HPDE6-E6E7 (cell line): Measurements from ENCODE around the gene SLC2A8.

Experiments used
- DNase-seq: peaks from one replicate; pipeline ENCODE4 v3.0.0; 2011; ENCODE audit warnings: missing footprints; ENCODE audit errors: extremely low spot score

Gene SLC2A8

DNA sequence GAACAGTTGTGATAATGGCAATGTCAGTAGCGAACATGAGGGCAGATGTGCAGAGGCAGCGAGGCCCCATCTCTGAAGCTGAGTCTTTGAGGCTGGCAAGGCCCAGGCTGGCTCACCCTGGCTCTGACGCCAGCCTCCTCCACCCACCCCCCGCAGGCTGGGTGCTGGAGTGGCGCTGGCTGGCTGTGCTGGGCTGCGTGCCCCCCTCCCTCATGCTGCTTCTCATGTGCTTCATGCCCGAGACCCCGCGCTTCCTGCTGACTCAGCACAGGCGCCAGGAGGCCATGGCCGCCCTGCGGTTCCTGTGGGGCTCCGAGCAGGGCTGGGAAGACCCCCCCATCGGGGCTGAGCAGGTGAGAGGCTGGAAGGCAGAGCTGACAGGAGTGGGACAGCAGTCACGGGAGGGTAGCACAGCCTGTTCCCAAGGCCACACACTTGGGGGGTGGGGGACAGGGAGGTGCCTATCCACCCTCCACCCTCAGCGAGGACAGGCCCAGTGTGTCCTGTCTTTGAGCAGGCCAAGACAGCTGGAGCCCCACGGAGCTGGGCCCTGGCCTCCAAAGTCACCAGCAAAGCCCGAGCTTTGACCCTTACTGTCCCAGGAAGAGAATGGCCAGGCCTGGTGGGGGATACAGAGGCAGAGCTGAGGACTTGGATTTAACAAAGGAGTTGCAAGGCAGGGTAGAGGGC, 5.6 kb downstream of the SLC2A8 start:
- DNase-seq, result no peak

- DNase-seq, result no peak
Observed at GRCh38 chr9:127403507-127404192, 6.7 kb downstream of the SLC2A8 start.

DNA sequence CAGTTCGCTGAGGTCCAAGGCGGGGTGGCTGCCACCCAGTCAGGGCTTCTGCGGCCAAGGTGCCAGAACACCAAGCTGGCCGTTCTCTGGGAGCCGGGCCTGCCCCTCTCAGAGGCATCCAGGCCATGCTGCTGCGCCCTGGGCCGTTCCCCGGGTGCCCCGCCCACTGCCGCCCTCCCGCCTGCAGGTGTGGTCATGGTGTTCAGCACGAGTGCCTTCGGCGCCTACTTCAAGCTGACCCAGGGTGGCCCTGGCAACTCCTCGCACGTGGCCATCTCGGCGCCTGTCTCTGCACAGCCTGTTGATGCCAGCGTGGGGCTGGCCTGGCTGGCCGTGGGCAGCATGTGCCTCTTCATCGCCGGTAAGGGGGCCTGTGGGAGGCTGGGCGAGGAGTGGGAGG, 7.7 kb downstream of the SLC2A8 start:
- DNase-seq, result no peak

- DNase-seq, result no peak
Observed at GRCh38 chr9:127405344-127406125, 8.6 kb downstream of the SLC2A8 start.

DNA sequence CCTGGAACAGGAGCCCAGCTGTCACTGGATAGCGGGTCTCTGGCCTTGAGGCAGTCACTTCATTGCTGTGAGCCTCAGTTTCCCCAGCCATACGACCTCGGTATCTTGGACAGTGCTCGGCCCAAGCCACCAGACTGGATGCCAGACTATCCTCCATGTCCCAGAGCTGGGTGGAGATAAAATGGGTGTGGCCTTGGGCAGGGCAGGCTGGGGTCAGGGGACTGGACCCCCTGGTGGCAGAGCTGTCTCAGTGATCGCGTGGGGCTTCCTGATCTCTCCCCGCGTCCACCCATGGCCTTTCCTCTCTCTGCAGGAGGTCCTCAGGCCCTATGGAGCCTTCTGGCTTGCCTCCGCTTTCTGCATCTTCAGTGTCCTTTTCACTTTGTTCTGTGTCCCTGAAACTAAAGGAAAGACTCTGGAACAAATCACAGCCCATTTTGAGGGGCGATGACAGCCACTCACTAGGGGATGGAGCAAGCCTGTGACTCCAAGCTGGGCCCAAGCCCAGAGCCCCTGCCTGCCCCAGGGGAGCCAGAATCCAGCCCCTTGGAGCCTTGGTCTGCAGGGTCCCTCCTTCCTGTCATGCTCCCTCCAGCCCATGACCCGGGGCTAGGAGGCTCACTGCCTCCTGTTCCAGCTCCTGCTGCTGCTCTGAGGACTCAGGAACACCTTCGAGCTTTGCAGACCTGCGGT, 10.0 kb downstream of the SLC2A8 start:
- no peak for DNase-seq

- DNase-seq, result no peak
Observed at GRCh38 chr9:127407492-127407843, 10.5 kb downstream of the SLC2A8 start.

DNA sequence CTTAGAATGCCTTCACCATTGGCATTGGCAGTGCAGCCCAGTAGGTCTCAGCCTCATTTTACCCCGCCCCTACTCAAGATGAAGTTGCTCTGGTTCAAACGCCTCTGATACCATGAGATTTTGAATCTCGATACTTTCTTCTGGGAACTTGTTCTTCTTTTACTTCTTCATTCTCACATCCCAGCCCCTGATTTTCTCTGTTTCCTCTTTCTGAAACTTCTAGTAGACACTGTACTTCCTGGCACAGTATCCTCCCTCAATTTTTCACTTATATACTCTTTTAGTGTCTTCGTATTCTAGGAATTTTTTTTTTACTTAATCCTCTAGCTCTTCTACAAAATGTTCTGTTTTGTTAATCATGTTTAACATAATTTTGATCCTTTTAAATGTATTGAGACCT, 14.2 kb downstream of the SLC2A8 start:
- no peak for DNase-seq

GRCh38 chr9:127415141-127415540, 18.2 kb downstream of the SLC2A8 start:
- no peak for DNase-seq

DNA sequence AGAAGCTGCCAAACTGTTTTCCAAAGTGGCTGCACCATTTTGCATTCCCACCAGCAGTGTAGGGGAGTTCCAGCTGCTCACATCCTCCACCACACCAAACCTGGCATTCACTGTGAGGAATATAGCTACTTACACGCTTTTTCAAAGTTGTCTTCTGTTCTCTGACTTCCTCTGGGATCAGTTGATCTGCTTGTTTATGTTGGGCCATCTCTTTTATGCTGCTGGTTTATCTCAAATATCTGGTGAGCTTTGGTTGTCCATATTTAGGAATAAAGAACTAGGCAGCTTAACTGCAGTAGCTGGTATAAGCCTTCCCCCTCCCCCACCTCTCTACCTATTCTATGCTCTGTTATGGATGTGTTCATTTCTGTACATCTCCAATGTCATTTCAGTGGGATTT, 18.7 kb downstream of the SLC2A8 start:
- no peak for DNase-seq

- DNase-seq, result peak; percentile 57
Observed at GRCh38 chr9:127417131-127418036, 20.4 kb downstream of the SLC2A8 start.

- peak; percentile 28 for DNase-seq
Observed at GRCh38 chr9:127418037-127418471, 21.1 kb downstream of the SLC2A8 start.

DNA sequence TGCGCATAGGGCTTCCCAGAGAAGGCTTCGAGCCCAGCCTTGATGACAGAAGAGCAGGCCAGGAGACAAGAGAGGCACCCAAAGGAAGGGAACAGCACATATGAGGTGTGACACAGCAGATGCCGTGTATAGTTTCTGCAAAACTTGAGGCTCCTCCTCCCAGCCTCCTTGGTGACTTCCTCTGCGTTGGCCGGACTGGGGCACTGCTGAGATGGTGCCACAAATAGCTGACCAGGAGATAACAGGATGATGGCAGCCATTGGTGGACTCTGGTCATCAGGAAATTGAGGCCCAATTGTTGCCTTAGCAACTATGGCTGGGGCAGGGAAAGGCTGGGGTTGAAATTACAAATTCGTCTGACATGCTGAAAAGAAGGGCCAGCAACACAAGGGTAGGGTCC, 22.4 kb downstream of the SLC2A8 start:
- DNase-seq, result no peak

DNA sequence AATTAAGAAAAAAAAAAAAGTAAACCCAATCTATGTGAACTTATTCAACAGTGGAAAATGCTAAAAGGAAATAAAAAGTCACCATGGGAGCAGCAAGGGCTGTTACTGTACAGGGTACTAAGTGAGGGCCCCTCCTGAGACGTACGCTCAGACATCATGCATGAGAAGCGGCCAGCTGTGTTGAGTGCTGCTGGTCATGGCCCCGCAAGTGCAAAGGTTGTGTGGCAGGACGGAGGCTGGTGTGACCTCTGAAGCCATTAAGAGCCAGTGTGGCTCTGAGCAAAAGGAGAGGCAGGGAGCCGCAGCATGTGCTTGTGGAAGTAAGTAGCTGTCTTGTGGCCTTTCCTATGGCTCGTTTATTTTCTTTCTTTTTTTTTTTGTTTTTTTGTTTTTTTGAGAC, 24.1 kb downstream of the SLC2A8 start:
- no peak for DNase-seq

GRCh38 chr9:127422133-127422782, 25.3 kb downstream of the SLC2A8 start:
- DNase-seq, result no peak

DNA sequence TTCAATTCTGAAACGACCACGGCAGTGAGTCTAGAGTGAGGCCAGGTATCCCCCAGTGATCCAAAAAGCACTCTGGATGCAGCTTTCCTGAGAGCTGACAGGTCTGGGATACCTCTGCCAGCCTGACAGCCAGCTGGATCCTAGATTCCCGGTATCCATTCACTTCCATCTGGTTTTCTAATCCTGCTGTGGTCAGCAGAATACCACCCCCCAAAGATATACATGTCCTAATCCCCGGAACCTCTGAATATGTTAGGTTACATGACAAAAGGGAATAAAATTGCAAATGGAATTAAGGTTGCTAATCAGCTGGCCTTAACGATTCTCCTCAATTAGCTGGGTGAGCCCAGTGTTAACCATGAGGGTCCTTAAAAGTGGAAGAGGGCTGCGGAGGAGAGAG, 25.8 kb downstream of the SLC2A8 start:
- no peak for DNase-seq

DNA sequence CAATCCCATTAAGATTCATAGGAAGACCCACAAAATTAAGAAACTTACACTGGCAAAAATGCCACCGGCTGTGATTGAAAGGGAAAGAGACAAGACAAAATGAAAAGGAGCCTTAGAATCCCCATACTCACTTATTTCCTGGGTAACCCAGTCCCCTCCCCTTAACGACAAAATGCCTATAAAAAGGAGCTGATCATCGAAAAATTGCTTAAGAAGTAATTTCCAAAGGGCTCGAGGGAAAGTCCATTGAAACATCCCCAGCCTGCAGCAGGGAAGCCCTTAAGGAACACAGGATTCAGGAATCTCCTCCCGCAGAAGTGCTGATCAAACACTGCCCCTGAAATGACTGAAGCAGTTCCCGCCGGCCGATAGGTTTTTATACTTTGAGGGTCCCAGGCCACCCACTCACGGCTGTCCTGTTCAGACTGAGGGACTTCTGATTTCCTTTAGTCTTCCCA, 26.5 kb downstream of the SLC2A8 start:
- no peak for DNase-seq

- peak; percentile 96 for DNase-seq
Observed at GRCh38 chr9:127423934-127424675, 27.1 kb downstream of the SLC2A8 start, which contains the start of gene ZNF79. Gene ZNF79 (plus strand): TSS chr9:127424382. CDS start chr9:127424788, 406 bp downstream.

DNA sequence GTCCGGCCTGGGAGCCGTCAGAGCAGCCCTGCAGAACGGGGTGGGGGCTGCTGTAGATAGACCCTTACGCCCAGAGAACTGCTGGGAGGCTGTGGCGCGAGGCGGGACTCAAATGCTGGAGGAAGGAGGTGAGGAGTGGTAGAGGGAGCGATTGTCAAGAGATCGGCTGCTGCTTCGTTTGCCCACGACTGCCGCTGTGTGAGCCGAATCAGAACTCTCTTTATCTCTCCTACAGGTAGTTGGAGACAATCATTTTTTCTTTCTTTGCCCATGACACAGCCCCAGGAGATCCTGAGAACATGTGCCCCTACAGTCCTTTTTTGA, 27.7 kb downstream of the SLC2A8 start:
- DNase-seq, result no peak

DNA sequence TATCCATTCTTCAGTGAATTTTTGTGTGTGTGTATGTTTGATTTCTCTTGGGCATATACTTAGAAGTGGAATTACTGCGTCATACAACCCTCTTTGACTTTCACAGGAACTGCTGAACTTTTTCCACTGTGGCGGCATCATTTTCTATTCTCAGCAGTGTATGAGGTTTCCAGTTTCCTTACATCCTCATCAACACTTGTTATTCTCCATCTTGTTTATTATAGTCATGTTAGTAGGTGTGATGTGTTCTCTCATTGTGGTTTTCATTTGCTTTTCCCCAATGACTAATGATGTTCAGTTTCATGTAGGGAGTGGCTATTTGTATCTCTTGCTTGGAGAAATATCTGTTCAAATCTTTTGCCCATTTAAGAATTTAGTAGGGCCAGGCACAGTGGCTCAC, 29.8 kb downstream of the SLC2A8 start:
- DNase-seq, result no peak

DNA sequence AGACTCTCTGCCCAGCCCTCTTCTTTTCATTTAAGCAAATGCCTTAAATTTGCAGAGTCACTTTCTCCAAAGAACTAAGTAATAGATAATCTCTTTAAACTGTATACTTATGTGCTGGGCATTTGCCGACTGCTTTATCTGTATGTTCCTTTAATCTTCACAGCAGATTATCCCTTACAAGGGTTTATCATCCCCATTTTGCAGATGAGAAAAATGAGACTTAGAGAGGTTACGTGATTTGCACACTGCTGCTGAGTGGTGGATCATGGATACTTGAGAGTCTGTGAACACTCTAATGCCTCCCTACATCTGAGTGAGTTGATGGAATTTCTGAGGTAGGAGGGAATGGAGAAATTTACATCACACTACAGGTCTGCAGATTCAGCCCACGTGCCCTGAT, 31.4 kb downstream of the SLC2A8 start:
- no peak for DNase-seq
